GM12878 (cell line): ENCODE results near the gene GPR153. TPM values are rescaled to one million over a fixed set of nuclear protein-coding genes. Genes with fewer than 3 reads are reported as not detected.

Experiments used
- ATAC-seq: fragments of 200-7000 bp; cut with Tn5 transposase; 3 replicates; pipeline ENCODE4 v1.9.1; 2020; ENCODE audit warnings: mild to moderate bottlenecking, moderate library complexity
- BruUV-seq: library from RNA; stranded (reverse); fragments of 400-500 nt; replicated peaks from 2 replicates; lab custom pipeline; 2021; lab: Mats Ljungman, UMichigan
- CTCF ChIA-PET: fragments of 300-600 bp; sonication (Branson Sonifier 250); formaldehyde crosslinking; extraction: SDS; loops from one replicate; lab custom pipeline; 2021; ENCODE audit warnings: inconsistent platforms; lab: Yijun Ruan, JAX
- POLR2A ChIA-PET: fragments of 350-600 bp; formaldehyde crosslinking; extraction: SDS; loops from one replicate; lab custom pipeline; 2021; ENCODE audit warnings: inconsistent platforms; lab: Charles Lee
- RAD21 ChIA-PET: fragments of 300-600 bp; sonication (Branson Sonifier 250); formaldehyde crosslinking; loops from one replicate; lab custom pipeline; 2023; ENCODE audit warnings: antibody characterized with exemption; ENCODE audit not compliant: unreplicated experiment; lab: Charles Lee
- SMC1A ChIA-PET: fragments of 300-600 bp; sonication (Branson Sonifier 250); formaldehyde crosslinking; loops from one replicate; lab custom pipeline; 2023; ENCODE audit not compliant: unreplicated experiment, uncharacterized antibody; lab: Charles Lee
- DNase-seq: peaks from one replicate; pipeline ENCODE4 v3.0.0-alpha.2; 2011; ENCODE audit warnings: low read depth, low spot score
- FAIRE-seq: peaks from 3 replicates; lab custom pipeline; 2011; peaks lifted over from hg19 to GRCh38; lab: Jason Lieb, UNC
- H2AFZ ChIP-seq: 2 replicates; pipeline ENCODE4 v1.6.0; 2011; ENCODE audit warnings: low read depth, low read length, control low read depth; ENCODE audit not compliant: control insufficient read depth
- H3K27ac ChIP-seq: 2 replicates; pipeline ENCODE4 v1.5.1; 2011; ENCODE audit warnings: control low read depth; ENCODE audit not compliant: control insufficient read depth, insufficient read depth
- H3K27me3 ChIP-seq, 2 experiments: replicated peaks in 1 of 2; 2 replicates each; pipeline versions ENCODE4 v1.6.0 to v1.6.1; 2011; ENCODE audit warnings: low read length in 1 of 2; ENCODE audit not compliant: control insufficient read depth in 2 of 2, insufficient read depth in 2 of 2
- H3K36me3 ChIP-seq, 2 experiments: 2 replicates each; pipeline ENCODE4 v1.5.1; 2011; ENCODE audit warnings: low read length in 1 of 2; ENCODE audit not compliant: control insufficient read depth in 2 of 2, insufficient read depth in 2 of 2
- H3K4me1 ChIP-seq: 2 replicates; pipeline ENCODE4 v1.6.1; 2011; ENCODE audit warnings: mild to moderate bottlenecking, low read length, moderate library complexity, mixed read lengths; ENCODE audit not compliant: control insufficient read depth, insufficient read depth
- H3K4me2 ChIP-seq: 2 replicates; pipeline ENCODE4 v1.6.0; 2011; ENCODE audit warnings: control low read depth; ENCODE audit not compliant: control insufficient read depth, insufficient read depth
- H3K4me3 ChIP-seq: fragments of 200-600 bp; sonication (generic); 2 replicates; pipeline ENCODE4 v1.5.1; 2016
- H3K79me2 ChIP-seq: 2 replicates; pipeline ENCODE4 v1.6.0; 2011; ENCODE audit warnings: low read length; ENCODE audit not compliant: control insufficient read depth, insufficient read depth
- H3K9ac ChIP-seq: 2 replicates; pipeline ENCODE4 v1.8.0; 2011; ENCODE audit warnings: low read length, control low read depth, mixed read lengths; ENCODE audit not compliant: control insufficient read depth, insufficient read depth
- H3K9me3 ChIP-seq: replicated peaks from 3 replicates; pipeline ENCODE4 v1.5.1; 2011; ENCODE audit warnings: mild to moderate bottlenecking, low read length; ENCODE audit not compliant: control insufficient read depth, insufficient read depth
- H4K20me1 ChIP-seq: 2 replicates; pipeline ENCODE4 v1.6.0; 2011; ENCODE audit not compliant: control insufficient read depth, insufficient read depth
- BMI1 ChIP-seq: fragments of 450-650 bp; IDR thresholded peaks from 2 replicates; pipeline ENCODE4 v1.6.1; 2016; ENCODE audit warnings: mild to moderate bottlenecking, moderate library complexity, borderline replicate concordance
- CHD4 ChIP-seq: fragments of 200-600 bp; sonication (generic); IDR thresholded peaks from 2 replicates; pipeline ENCODE4 v1.6.1; 2016; ENCODE audit warnings: mild to moderate bottlenecking
- CTCF ChIP-seq, 3 experiments: IDR thresholded peaks in 2 of 3; conservative IDR thresholded peaks in 1 of 3; 2 replicates each; pipeline ENCODE4 v1.5.1; 2011; ENCODE audit warnings: low read depth in 3 of 3, low read length in 3 of 3, mild to moderate bottlenecking in 3 of 3, control low read depth in 2 of 3, moderate library complexity in 2 of 3, inconsistent platforms in 1 of 3, mixed read lengths in 1 of 3; ENCODE audit not compliant: control insufficient read depth in 2 of 3, insufficient read depth in 1 of 3; ENCODE audit errors: extremely low read depth in 1 of 3
- E2F8 ChIP-seq: fragments of 450-650 bp; IDR thresholded peaks from 2 replicates; pipeline ENCODE4 v1.6.1; 2018; ENCODE audit warnings: mild to moderate bottlenecking, low read depth, moderate library complexity; ENCODE audit not compliant: partially characterized antibody
- HDGF ChIP-seq: fragments of 450-650 bp; IDR thresholded peaks from 2 replicates; pipeline ENCODE4 v1.6.1; 2016; ENCODE audit warnings: antibody characterized with exemption
- MAX ChIP-seq: IDR thresholded peaks from 2 replicates; pipeline ENCODE4 v1.6.1; 2012; ENCODE audit warnings: low read depth, low read length, improper control_type of control experiment
- MYC ChIP-seq: IDR thresholded peaks from 2 replicates; pipeline ENCODE4 v1.6.1; 2011; ENCODE audit warnings: mild to moderate bottlenecking, low read length, moderate library complexity, inconsistent platforms; ENCODE audit not compliant: insufficient read depth, insufficient replicate concordance, insufficient read length, severe bottlenecking
- NBN ChIP-seq: fragments of 450-650 bp; IDR thresholded peaks from 2 replicates; pipeline ENCODE4 v1.6.1; 2016
- NRF1 ChIP-seq: conservative IDR thresholded peaks from 2 replicates; pipeline ENCODE4 v1.6.1; 2011; ENCODE audit warnings: mild to moderate bottlenecking, low read depth, low read length, improper control_type of control experiment
- PKNOX1 ChIP-seq: fragments of 450-650 bp; IDR thresholded peaks from 2 replicates; pipeline ENCODE4 v1.6.1; 2016; ENCODE audit warnings: mild to moderate bottlenecking
- RAD51 ChIP-seq: fragments of 450-650 bp; IDR thresholded peaks from 2 replicates; pipeline ENCODE4 v1.6.1; 2016; ENCODE audit warnings: moderate library complexity, mild to moderate bottlenecking, inconsistent platforms
- ZNF207 ChIP-seq: fragments of 450-650 bp; IDR thresholded peaks from 2 replicates; pipeline ENCODE4 v1.6.1; 2014; ENCODE audit warnings: antibody characterized with exemption, mild to moderate bottlenecking, borderline replicate concordance
- ZZZ3 ChIP-seq: IDR thresholded peaks from 2 replicates; pipeline ENCODE4 v1.6.1; 2011; ENCODE audit warnings: low read depth; ENCODE audit not compliant: control insufficient read depth, insufficient read length
- WGBS: methylation state at CpG from one replicate; pipeline ENCODE4 v1.1.6; 2016; ENCODE audit warnings: low lambda C conversion rate; ENCODE audit not compliant: insufficient replicate concordance, insufficient coverage; ENCODE audit errors: missing lambda C conversion rate; 5-methylcytosine and 5-hydroxymethylcytosine counted together
- in situ Hi-C: fragments of 300-500 bp; cut with MboI; formaldehyde crosslinking; loops from 9 replicates; pipeline ENCODE4 v1.14.3; 2018; ENCODE audit warnings: mixed read lengths
- intact Hi-C: fragments of 100-400 bp; cut with micrococcal nuclease; formaldehyde crosslinking; loops from one replicate; pipeline ENCODE4 v1.14.2; 2022; ENCODE audit not compliant: unreplicated experiment
- polyA plus RNA-seq, 11 experiments: library from polyadenylated mRNA; depleted of rRNA in 4 of 11; unstranded in 6 of 11; stranded (reverse) in 5 of 11; fragments of >200 nt; fragmentation: Nextera tagmentation in 4 of 11; fragmentation: Illumina TruSeq in 1 of 11; extraction: Ambion mirVana in 4 of 11; extraction: Trizol in 1 of 11; gene quantifications; 1 replicate in 1 of 11; 2 replicates in 10 of 11; pipeline versions ENCODE4 v1.2.1 to v1.2.3, GENCODE V29; 2011 to 2016; ENCODE audit warnings: inconsistent platforms in 2 of 11, missing spikeins in 2 of 11, low read depth in 1 of 11
- total RNA-seq, 4 experiments: library from RNA; depleted of rRNA in 3 of 4; stranded (reverse); fragments of >200 nt in 3 of 4; fragmentation: Illumina TruSeq in 1 of 4; extraction: Trizol in 1 of 4; gene quantifications; 2 replicates each; pipeline versions ENCODE4 v1.2.1 to v1.2.3, GENCODE V29; 2013 to 2021

The GPR153 gene
- total and polyA plus RNA-seq, 10 of the 15 experiments (the other 5 are each of a cell fraction or from before 2014, with no cell fraction given): 0.04 to 2.2 (median 0.54) TPM

GRCh38 chr1:6207075-6207885 is 53.6 kb downstream of the GPR153 start (continued):
- no peak for TF ChIP-seq E2F8
- no peak for TF ChIP-seq MYC
- no peak for TF ChIP-seq PKNOX1
- TF ChIP-seq, all 136 proteins: peak for 0

- Histone ChIP-seq H3K27ac (peak overlapping the region; percentile 88; the same call in 1 of the 2 replicates), H3K4me2 (peak overlapping the region; percentile 91), H3K9me3 (no peaks in the 10 kb centered on the region), H3K36me3 (peaks cover 0 to 3% of the 10 kb centered on the region in 2 experiments; a peak in 3 of 4 replicates), H3K27me3 (no peaks in the 10 kb centered on the region), H4K20me1 (no peaks in the 10 kb centered on the region), H2AFZ (peak overlapping the region; percentile 94)
- CTCF ChIA-PET: interaction anchor here (0.8 to 4.1 kb wide), 9 partner anchors 9 to 185 kb away, joined by 3 to 17 read pairs (median 4); no protein-coding TSS in a partner anchor
- ATAC-seq (no peak), DNase-seq (no peak)
- in situ Hi-C loops: no loop called here
- RAD21 ChIA-PET: interaction anchor here (0.6 to 1.5 kb wide), 4 partner anchors 27 to 55 kb away, joined by 3 to 10 read pairs (median 6); partner anchors contain the start of gene ICMT
- POLR2A ChIA-PET: interaction anchor here (0.5 to 2.4 kb wide), 8 partner anchors 9 to 257 kb away, joined by 3 to 10 read pairs (median 4); partner anchors contain the start of gene ICMT
- TF ChIP-seq ZNF207 (no peak), CTCF (IDR thresholded peaks at IDR 0.05 in 2 of 3, conservative IDR thresholded peaks at IDR 0.05 in 1 of 3; ENCODE audit: control insufficient read depth in 2 of 3, extremely low read depth in 1 of 3, insufficient read depth in 1 of 3, low read depth in 3 of 3, low read length in 3 of 3) (no peak), NBN (no peak), ZZZ3 (no peak), CHD4 (no peak), NRF1 (no peak), BMI1 (no peak), RAD51 (no peak), MAX (no peak), HDGF (no peak)
- TF ChIP-seq, all 136 proteins: peak for 0
- no peak for FAIRE-seq
- SMC1A ChIA-PET: interaction anchor here (0.8 to 1.8 kb wide), 4 partner anchors 8 to 180 kb away, joined by 3 to 4 read pairs (median 3); no protein-coding TSS in a partner anchor
- 8% methylated on average over 24 of the region's 25 CpGs for WGBS
- peak overlapping the region; percentile 88 for H3K9ac ChIP-seq
- intact Hi-C loops: no loop called here
- BruUV-seq: no TSS peak
- H3K4me1 ChIP-seq: peaks cover 18% of the 10 kb centered on the region
- peaks cover 9% of the 10 kb centered on the region for H3K79me2 ChIP-seq
- peak overlapping the region; percentile 75 for H3K4me3 ChIP-seq
Observed at GRCh38 chr1:6206520-6206855, 54.4 kb downstream of the GPR153 start.
